Endothelial cell (in vitro differentiated cells): Measurements from ENCODE around the gene ENO1. TPM values are rescaled to one million over a fixed set of nuclear protein-coding genes. Genes with fewer than 3 reads are reported as not detected.

ENCODE experiments used
- DNase-seq: peaks from one replicate; pipeline ENCODE4 v3.0.0; 2021; ENCODE audit warnings: low spot score
- H3K27ac Mint-ChIP-seq: one replicate; pipeline ENCODE4 v1.8.0; 2021; ENCODE audit warnings: mixed read lengths, inconsistent platforms; ENCODE audit not compliant: unreplicated experiment
- H3K27me3 Mint-ChIP-seq: one replicate; pipeline ENCODE4 v1.8.0; 2021; ENCODE audit warnings: mild to moderate bottlenecking, moderate library complexity, mixed read lengths, inconsistent platforms; ENCODE audit not compliant: unreplicated experiment
- H3K36me3 Mint-ChIP-seq: one replicate; pipeline ENCODE4 v1.8.0; 2021; ENCODE audit warnings: mild to moderate bottlenecking, low read depth, mixed read lengths, inconsistent platforms; ENCODE audit not compliant: unreplicated experiment
- H3K4me1 Mint-ChIP-seq: one replicate; pipeline ENCODE4 v1.8.0; 2021; ENCODE audit warnings: mild to moderate bottlenecking, mixed read lengths, inconsistent platforms; ENCODE audit not compliant: unreplicated experiment
- H3K4me3 Mint-ChIP-seq: one replicate; pipeline ENCODE4 v1.8.0; 2021; ENCODE audit warnings: mild to moderate bottlenecking, mixed read lengths, inconsistent platforms; ENCODE audit not compliant: unreplicated experiment
- H3K9me3 Mint-ChIP-seq: one replicate; pipeline ENCODE4 v1.8.0; 2021; ENCODE audit warnings: mixed read lengths, inconsistent platforms; ENCODE audit not compliant: unreplicated experiment
- CTCF ChIP-seq: fragments of 200-600 bp; sonication (generic); IDR thresholded peaks from one replicate; pipeline ENCODE4 v1.5.0; 2021; ENCODE audit warnings: antibody characterized with exemption; ENCODE audit not compliant: unreplicated experiment
- total RNA-seq: library from RNA; stranded (reverse); fragmentation: NEBNext Ultra II Directional; extraction: Animal tissue kit (Norgen Biotek cat#: 25700); gene quantifications from one replicate; pipeline ENCODE4 v1.2.1, GENCODE V29; 2021; ENCODE audit not compliant: unreplicated experiment

Gene ENO1
- total RNA-seq, 1 donor from 2014 or later: 626 TPM

- peak overlapping the region; percentile 90 for H3K27ac Mint-ChIP-seq
- TF ChIP-seq CTCF: no peak
- H3K4me1 Mint-ChIP-seq: peaks cover 33% of the 10 kb centered on the region
- H3K27me3 Mint-ChIP-seq: peaks cover 8% of the 10 kb centered on the region
- peaks cover 8% of the 10 kb centered on the region for H3K36me3 Mint-ChIP-seq
- DNase-seq: peak; percentile 17
- peak overlapping the region; percentile 96 for H3K4me3 Mint-ChIP-seq
- no peaks in the 10 kb centered on the region for H3K9me3 Mint-ChIP-seq
Measured at GRCh38 chr1:8815582-8816151, 62.8 kb downstream of the ENO1 start.

DNA sequence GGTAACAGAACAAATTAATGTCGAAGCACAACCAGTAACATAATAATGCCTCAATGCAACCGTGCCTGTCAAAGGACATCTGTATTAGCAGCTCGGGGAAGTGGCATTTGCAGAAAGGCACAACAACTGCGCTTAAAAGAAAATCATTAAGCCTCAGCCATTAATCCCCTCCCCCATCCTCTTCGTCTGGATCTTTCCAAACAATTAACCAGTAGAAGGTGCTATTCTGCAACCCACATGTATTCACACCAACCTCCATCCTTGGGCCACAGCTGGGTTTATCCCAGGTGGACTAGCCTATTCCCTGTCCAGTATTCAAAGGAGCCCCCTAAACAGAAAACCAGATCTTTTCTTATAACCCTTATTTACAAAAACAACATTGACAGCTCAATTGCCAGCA lies 63.6 kb downstream of the ENO1 start:
- no peak for TF ChIP-seq CTCF
- Mint-ChIP-seq H3K9me3 (no peaks in the 10 kb centered on the region), H3K36me3 (peaks cover 8% of the 10 kb centered on the region), H3K27me3 (peaks cover 7% of the 10 kb centered on the region), H3K4me1 (peaks cover 33% of the 10 kb centered on the region), H3K4me3 (peak overlapping the region; percentile 96), H3K27ac (no peak overlapping the region)
- peak; percentile 19 for DNase-seq

DNA sequence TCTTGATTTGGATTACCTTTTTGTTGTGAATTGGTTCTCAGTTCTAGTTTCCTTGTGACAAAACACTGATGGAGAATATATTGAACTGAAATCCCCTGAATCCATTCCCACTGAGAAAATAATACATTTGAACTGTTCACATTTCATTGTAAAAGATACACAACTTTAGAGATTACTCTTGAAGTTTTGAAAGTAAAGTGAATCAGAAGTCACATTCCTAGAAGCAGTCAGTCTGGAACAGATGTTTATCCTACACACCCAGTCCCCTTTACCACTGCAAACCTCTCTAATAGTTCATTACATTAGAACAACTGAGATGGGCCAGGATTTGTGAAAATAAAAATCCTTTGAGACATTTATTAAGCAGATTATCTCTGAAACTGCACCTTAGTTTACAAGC lies 64.5 kb downstream of the ENO1 start:
- H3K4me1 Mint-ChIP-seq: peaks cover 33% of the 10 kb centered on the region
- H3K36me3 Mint-ChIP-seq: peaks cover 8% of the 10 kb centered on the region
- DNase-seq: no peak
- H3K27me3 Mint-ChIP-seq: peaks cover 7% of the 10 kb centered on the region
- no peak overlapping the region for H3K4me3 Mint-ChIP-seq
- no peaks in the 10 kb centered on the region for H3K9me3 Mint-ChIP-seq
- no peak for TF ChIP-seq CTCF
- H3K27ac Mint-ChIP-seq: no peak overlapping the region

GRCh38 chr1:8813016-8813763 lies 65.3 kb downstream of the ENO1 start:
- Mint-ChIP-seq H3K27ac (no peak overlapping the region), H3K9me3 (no peaks in the 10 kb centered on the region), H3K36me3 (peaks cover 8% of the 10 kb centered on the region), H3K4me1 (peaks cover 29% of the 10 kb centered on the region), H3K27me3 (peaks cover 7% of the 10 kb centered on the region), H3K4me3 (no peak overlapping the region)
- no peak for DNase-seq
- no peak for TF ChIP-seq CTCF

GRCh38 chr1:8812081-8812480 lies 66.4 kb downstream of the ENO1 start:
- DNase-seq: no peak
- peaks cover 7% of the 10 kb centered on the region for H3K27me3 Mint-ChIP-seq
- H3K9me3 Mint-ChIP-seq: no peaks in the 10 kb centered on the region
- no peak overlapping the region for H3K4me3 Mint-ChIP-seq
- peaks cover 8% of the 10 kb centered on the region for H3K36me3 Mint-ChIP-seq
- peaks cover 27% of the 10 kb centered on the region for H3K4me1 Mint-ChIP-seq
- no peak for TF ChIP-seq CTCF
- H3K27ac Mint-ChIP-seq: no peak overlapping the region
